GM12878 (cell line): ENCODE data around the gene PRKAA1. TPM values are rescaled to one million over a fixed set of nuclear protein-coding genes. Genes with fewer than 3 reads are reported as not detected.
A peak's percentile ranks its signal among the peaks of the same experiment; 100 is the strongest.

Experiments
- ATAC-seq: fragments of 200-7000 bp; cut with Tn5 transposase; 3 replicates; pipeline ENCODE4 v1.9.1; 2020; ENCODE audit warnings: mild to moderate bottlenecking, moderate library complexity
- BruUV-seq: library from RNA; stranded (reverse); fragments of 400-500 nt; replicated peaks from 2 replicates; lab custom pipeline; 2021; lab: Mats Ljungman, UMichigan
- CTCF ChIA-PET: fragments of 300-600 bp; sonication (Branson Sonifier 250); formaldehyde crosslinking; extraction: SDS; loops from one replicate; lab custom pipeline; 2021; ENCODE audit warnings: inconsistent platforms; lab: Yijun Ruan, JAX
- POLR2A ChIA-PET: fragments of 350-600 bp; formaldehyde crosslinking; extraction: SDS; loops from one replicate; lab custom pipeline; 2021; ENCODE audit warnings: inconsistent platforms; lab: Charles Lee
- RAD21 ChIA-PET: fragments of 300-600 bp; sonication (Branson Sonifier 250); formaldehyde crosslinking; loops from one replicate; lab custom pipeline; 2023; ENCODE audit warnings: antibody characterized with exemption; ENCODE audit not compliant: unreplicated experiment; lab: Charles Lee
- SMC1A ChIA-PET: fragments of 300-600 bp; sonication (Branson Sonifier 250); formaldehyde crosslinking; loops from one replicate; lab custom pipeline; 2023; ENCODE audit not compliant: unreplicated experiment, uncharacterized antibody; lab: Charles Lee
- DNase-seq: peaks from one replicate; pipeline ENCODE4 v3.0.0-alpha.2; 2011; ENCODE audit warnings: low read depth, low spot score
- FAIRE-seq: peaks from 3 replicates; lab custom pipeline; 2011; peaks lifted over from hg19 to GRCh38; lab: Jason Lieb, UNC
- H2AFZ ChIP-seq: 2 replicates; pipeline ENCODE4 v1.6.0; 2011; ENCODE audit warnings: low read depth, low read length, control low read depth; ENCODE audit not compliant: control insufficient read depth
- H3K27ac ChIP-seq: 2 replicates; pipeline ENCODE4 v1.5.1; 2011; ENCODE audit warnings: control low read depth; ENCODE audit not compliant: control insufficient read depth, insufficient read depth
- H3K27me3 ChIP-seq, 2 experiments: replicated peaks in 1 of 2; 2 replicates each; pipeline versions ENCODE4 v1.6.0 to v1.6.1; 2011; ENCODE audit warnings: low read length in 1 of 2; ENCODE audit not compliant: control insufficient read depth in 2 of 2, insufficient read depth in 2 of 2
- H3K36me3 ChIP-seq, 2 experiments: 2 replicates each; pipeline ENCODE4 v1.5.1; 2011; ENCODE audit warnings: low read length in 1 of 2; ENCODE audit not compliant: control insufficient read depth in 2 of 2, insufficient read depth in 2 of 2
- H3K4me1 ChIP-seq: 2 replicates; pipeline ENCODE4 v1.6.1; 2011; ENCODE audit warnings: mild to moderate bottlenecking, low read length, moderate library complexity, mixed read lengths; ENCODE audit not compliant: control insufficient read depth, insufficient read depth
- H3K4me2 ChIP-seq: 2 replicates; pipeline ENCODE4 v1.6.0; 2011; ENCODE audit warnings: control low read depth; ENCODE audit not compliant: control insufficient read depth, insufficient read depth
- H3K4me3 ChIP-seq: fragments of 200-600 bp; sonication (generic); 2 replicates; pipeline ENCODE4 v1.5.1; 2016
- H3K79me2 ChIP-seq: 2 replicates; pipeline ENCODE4 v1.6.0; 2011; ENCODE audit warnings: low read length; ENCODE audit not compliant: control insufficient read depth, insufficient read depth
- H3K9ac ChIP-seq: 2 replicates; pipeline ENCODE4 v1.8.0; 2011; ENCODE audit warnings: low read length, control low read depth, mixed read lengths; ENCODE audit not compliant: control insufficient read depth, insufficient read depth
- H3K9me3 ChIP-seq: replicated peaks from 3 replicates; pipeline ENCODE4 v1.5.1; 2011; ENCODE audit warnings: mild to moderate bottlenecking, low read length; ENCODE audit not compliant: control insufficient read depth, insufficient read depth
- H4K20me1 ChIP-seq: 2 replicates; pipeline ENCODE4 v1.6.0; 2011; ENCODE audit not compliant: control insufficient read depth, insufficient read depth
- CBX3 ChIP-seq: fragments of 200-600 bp; sonication (generic); IDR thresholded peaks from 2 replicates; pipeline ENCODE4 v1.6.1; 2016; ENCODE audit warnings: low read depth, borderline replicate concordance
- FOXK2 ChIP-seq: fragments of 450-650 bp; IDR thresholded peaks from 2 replicates; pipeline ENCODE4 v1.6.1; 2017; ENCODE audit warnings: mild to moderate bottlenecking, moderate library complexity
- IKZF2 ChIP-seq, 2 experiments: fragments of 450-650 bp; IDR thresholded peaks; 2 replicates each; pipeline ENCODE4 v1.6.1; 2017; ENCODE audit warnings: mild to moderate bottlenecking in 2 of 2, moderate library complexity in 2 of 2
- MEF2B ChIP-seq: fragments of 450-650 bp; IDR thresholded peaks from 2 replicates; pipeline ENCODE4 v1.6.1; 2018; ENCODE audit warnings: mild to moderate bottlenecking, moderate library complexity; ENCODE audit not compliant: partially characterized antibody, poor library complexity, severe bottlenecking
- RELB ChIP-seq: fragments of 450-650 bp; IDR thresholded peaks from 2 replicates; pipeline ENCODE4 v1.6.1; 2017; ENCODE audit warnings: low read depth, mild to moderate bottlenecking, moderate library complexity
- TCF12 ChIP-seq: IDR thresholded peaks from 2 replicates; pipeline ENCODE4 v1.6.1; 2011; ENCODE audit warnings: low read depth, mild to moderate bottlenecking, low read length
- YY1 ChIP-seq: IDR thresholded peaks from 2 replicates; pipeline ENCODE4 v1.6.1; 2011; ENCODE audit warnings: low read depth, mild to moderate bottlenecking, low read length
- ZNF592 ChIP-seq: fragments of 450-650 bp; IDR thresholded peaks from 2 replicates; pipeline ENCODE4 v1.6.1; 2017; ENCODE audit warnings: mild to moderate bottlenecking, moderate library complexity
- ZZZ3 ChIP-seq: IDR thresholded peaks from 2 replicates; pipeline ENCODE4 v1.6.1; 2011; ENCODE audit warnings: low read depth; ENCODE audit not compliant: control insufficient read depth, insufficient read length
- WGBS: methylation state at CpG from one replicate; pipeline ENCODE4 v1.1.6; 2016; ENCODE audit warnings: low lambda C conversion rate; ENCODE audit not compliant: insufficient replicate concordance, insufficient coverage; ENCODE audit errors: missing lambda C conversion rate; 5-methylcytosine and 5-hydroxymethylcytosine counted together
- in situ Hi-C: fragments of 300-500 bp; cut with MboI; formaldehyde crosslinking; loops from 9 replicates; pipeline ENCODE4 v1.14.3; 2018; ENCODE audit warnings: mixed read lengths
- intact Hi-C: fragments of 100-400 bp; cut with micrococcal nuclease; formaldehyde crosslinking; loops from one replicate; pipeline ENCODE4 v1.14.2; 2022; ENCODE audit not compliant: unreplicated experiment
- polyA plus RNA-seq, 11 experiments: library from polyadenylated mRNA; depleted of rRNA in 4 of 11; unstranded in 6 of 11; stranded (reverse) in 5 of 11; fragments of >200 nt; fragmentation: Nextera tagmentation in 4 of 11; fragmentation: Illumina TruSeq in 1 of 11; extraction: Ambion mirVana in 4 of 11; extraction: Trizol in 1 of 11; gene quantifications; 1 replicate in 1 of 11; 2 replicates in 10 of 11; pipeline versions ENCODE4 v1.2.1 to v1.2.3, GENCODE V29; 2011 to 2016; ENCODE audit warnings: inconsistent platforms in 2 of 11, missing spikeins in 2 of 11, low read depth in 1 of 11
- total RNA-seq, 4 experiments: library from RNA; depleted of rRNA in 3 of 4; stranded (reverse); fragments of >200 nt in 3 of 4; fragmentation: Illumina TruSeq in 1 of 4; extraction: Trizol in 1 of 4; gene quantifications; 2 replicates each; pipeline versions ENCODE4 v1.2.1 to v1.2.3, GENCODE V29; 2013 to 2021
- TF ChIP-seq, protein P1 (sequence below): fragments of 450-650 bp; IDR thresholded peaks from 2 replicates; pipeline ENCODE4 v1.6.1; 2018; ENCODE audit warnings: mild to moderate bottlenecking, low read depth, moderate library complexity; ENCODE audit not compliant: partially characterized antibody
- TF ChIP-seq, protein P2 (sequence below): fragments of 450-650 bp; IDR thresholded peaks from 2 replicates; pipeline ENCODE4 v1.6.1; 2017; ENCODE audit warnings: borderline replicate concordance

The PRKAA1 gene
- total and polyA plus RNA-seq, 10 of the 15 experiments (the other 5 are each of a cell fraction or from before 2014, with no cell fraction given), result 13.6 to 55.5 (median 29.6) TPM

GRCh38 chr5:40784027-40784653 is 14.0 kb downstream of the PRKAA1 start:
- DNase-seq, result no peak
- 100% methylated on average over 1 of the region's 1 CpG for WGBS
- Histone ChIP-seq H3K79me2 (peaks cover 40% of the 10 kb centered on the region), H3K9ac (no peak overlapping the region), H3K27ac (no peak overlapping the region), H3K9me3 (peaks cover 5% of the 10 kb centered on the region), H3K4me2 (no peak overlapping the region), H3K36me3 (no peaks in the 10 kb centered on the region), H4K20me1 (no peaks in the 10 kb centered on the region), H3K4me1 (no peaks in the 10 kb centered on the region), H3K4me3 (no peak overlapping the region), H2AFZ (no peak overlapping the region), H3K27me3 (no peaks in the 10 kb centered on the region)
- ChIA-PET CTCF (interaction anchor here (1.4 kb wide), 1 partner anchor 9 kb away, joined by 5 read pairs; no protein-coding TSS in a partner anchor), SMC1A (no interaction called here), RAD21 (no interaction called here), POLR2A (no interaction called here)
- FAIRE-seq, result no peak
- BruUV-seq, result no TSS peak
- intact Hi-C loops (no loop called here), in situ Hi-C loops (no loop called here)
- ATAC-seq, result peak; percentile 59
- no peak for TF ChIP-seq TCF12
- TF ChIP-seq FOXK2, result no peak
- TF ChIP-seq YY1, result no peak
- TF ChIP-seq MEF2B, result no peak
- no peak for TF ChIP-seq ZNF592
- TF ChIP-seq, protein P1, sequence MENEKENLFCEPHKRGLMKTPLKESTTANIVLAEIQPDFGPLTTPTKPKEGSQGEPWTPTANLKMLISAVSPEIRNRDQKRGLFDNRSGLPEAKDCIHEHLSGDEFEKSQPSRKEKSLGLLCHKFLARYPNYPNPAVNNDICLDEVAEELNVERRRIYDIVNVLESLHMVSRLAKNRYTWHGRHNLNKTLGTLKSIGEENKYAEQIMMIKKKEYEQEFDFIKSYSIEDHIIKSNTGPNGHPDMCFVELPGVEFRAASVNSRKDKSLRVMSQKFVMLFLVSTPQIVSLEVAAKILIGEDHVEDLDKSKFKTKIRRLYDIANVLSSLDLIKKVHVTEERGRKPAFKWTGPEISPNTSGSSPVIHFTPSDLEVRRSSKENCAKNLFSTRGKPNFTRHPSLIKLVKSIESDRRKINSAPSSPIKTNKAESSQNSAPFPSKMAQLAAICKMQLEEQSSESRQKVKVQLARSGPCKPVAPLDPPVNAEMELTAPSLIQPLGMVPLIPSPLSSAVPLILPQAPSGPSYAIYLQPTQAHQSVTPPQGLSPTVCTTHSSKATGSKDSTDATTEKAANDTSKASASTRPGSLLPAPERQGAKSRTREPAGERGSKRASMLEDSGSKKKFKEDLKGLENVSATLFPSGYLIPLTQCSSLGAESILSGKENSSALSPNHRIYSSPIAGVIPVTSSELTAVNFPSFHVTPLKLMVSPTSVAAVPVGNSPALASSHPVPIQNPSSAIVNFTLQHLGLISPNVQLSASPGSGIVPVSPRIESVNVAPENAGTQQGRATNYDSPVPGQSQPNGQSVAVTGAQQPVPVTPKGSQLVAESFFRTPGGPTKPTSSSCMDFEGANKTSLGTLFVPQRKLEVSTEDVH, result no peak
- TF ChIP-seq RELB, result no peak
- TF ChIP-seq CBX3, result no peak
- no peak; a peak in 1 of 4 replicates for TF ChIP-seq IKZF2 (IDR thresholded peaks at IDR 0.05)
- TF ChIP-seq ZZZ3, result no peak
- TF ChIP-seq, protein P2, sequence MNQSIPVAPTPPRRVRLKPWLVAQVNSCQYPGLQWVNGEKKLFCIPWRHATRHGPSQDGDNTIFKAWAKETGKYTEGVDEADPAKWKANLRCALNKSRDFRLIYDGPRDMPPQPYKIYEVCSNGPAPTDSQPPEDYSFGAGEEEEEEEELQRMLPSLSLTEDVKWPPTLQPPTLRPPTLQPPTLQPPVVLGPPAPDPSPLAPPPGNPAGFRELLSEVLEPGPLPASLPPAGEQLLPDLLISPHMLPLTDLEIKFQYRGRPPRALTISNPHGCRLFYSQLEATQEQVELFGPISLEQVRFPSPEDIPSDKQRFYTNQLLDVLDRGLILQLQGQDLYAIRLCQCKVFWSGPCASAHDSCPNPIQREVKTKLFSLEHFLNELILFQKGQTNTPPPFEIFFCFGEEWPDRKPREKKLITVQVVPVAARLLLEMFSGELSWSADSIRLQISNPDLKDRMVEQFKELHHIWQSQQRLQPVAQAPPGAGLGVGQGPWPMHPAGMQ, result no peak
